IPS-NIHi11 (cell line): ENCODE results near the gene CACNA2D4.
"Not testable (repeated sequence)": the region's sequence is repeated elsewhere in the genome, so short reads cannot be mapped to it uniquely, and the experiment has no call there.

Experiments used
- DNase-seq: peaks from one replicate; pipeline ENCODE4 v3.0.0; 2012; ENCODE audit warnings: mixed read lengths, low spot score

The CACNA2D4 gene

DNA sequence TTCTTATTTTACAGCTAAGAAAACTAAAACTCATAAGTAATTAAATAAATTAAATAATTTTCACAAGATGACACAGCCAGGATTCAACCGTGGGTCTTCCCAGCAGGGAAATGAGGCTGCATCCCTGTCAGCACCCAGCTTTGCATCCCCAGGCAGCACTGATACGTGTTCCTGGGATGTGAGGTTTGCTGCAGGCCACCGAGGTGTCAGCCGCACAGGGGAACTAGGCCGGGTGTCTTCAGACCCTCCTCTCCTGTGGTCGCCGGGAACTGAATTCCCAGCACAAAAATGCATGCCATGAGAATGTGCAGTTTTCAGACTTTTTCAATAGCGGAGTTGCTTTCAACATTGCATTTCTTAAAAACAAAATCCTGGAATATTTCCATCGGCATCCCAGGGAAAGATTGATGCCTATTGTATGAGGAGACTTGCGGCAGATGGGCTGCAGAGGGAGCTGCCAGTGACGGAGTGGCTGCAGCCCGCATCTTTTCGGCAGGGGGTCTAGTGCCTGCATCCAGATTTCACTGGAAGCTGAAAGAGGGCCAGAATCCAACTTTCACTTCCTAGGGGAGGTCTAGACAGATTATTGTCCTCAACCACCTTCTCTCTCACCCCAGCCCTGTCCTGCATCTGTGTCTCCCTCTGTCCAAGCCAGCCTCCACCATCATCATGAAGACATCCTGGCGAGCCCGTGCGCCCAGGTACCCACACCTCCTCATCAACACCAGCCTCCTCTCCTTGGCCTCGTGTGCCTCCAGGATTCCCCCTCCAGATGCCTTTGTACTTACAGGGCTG lies 85.5 kb downstream of the CACNA2D4 start:
- DNase-seq = no peak

DNA sequence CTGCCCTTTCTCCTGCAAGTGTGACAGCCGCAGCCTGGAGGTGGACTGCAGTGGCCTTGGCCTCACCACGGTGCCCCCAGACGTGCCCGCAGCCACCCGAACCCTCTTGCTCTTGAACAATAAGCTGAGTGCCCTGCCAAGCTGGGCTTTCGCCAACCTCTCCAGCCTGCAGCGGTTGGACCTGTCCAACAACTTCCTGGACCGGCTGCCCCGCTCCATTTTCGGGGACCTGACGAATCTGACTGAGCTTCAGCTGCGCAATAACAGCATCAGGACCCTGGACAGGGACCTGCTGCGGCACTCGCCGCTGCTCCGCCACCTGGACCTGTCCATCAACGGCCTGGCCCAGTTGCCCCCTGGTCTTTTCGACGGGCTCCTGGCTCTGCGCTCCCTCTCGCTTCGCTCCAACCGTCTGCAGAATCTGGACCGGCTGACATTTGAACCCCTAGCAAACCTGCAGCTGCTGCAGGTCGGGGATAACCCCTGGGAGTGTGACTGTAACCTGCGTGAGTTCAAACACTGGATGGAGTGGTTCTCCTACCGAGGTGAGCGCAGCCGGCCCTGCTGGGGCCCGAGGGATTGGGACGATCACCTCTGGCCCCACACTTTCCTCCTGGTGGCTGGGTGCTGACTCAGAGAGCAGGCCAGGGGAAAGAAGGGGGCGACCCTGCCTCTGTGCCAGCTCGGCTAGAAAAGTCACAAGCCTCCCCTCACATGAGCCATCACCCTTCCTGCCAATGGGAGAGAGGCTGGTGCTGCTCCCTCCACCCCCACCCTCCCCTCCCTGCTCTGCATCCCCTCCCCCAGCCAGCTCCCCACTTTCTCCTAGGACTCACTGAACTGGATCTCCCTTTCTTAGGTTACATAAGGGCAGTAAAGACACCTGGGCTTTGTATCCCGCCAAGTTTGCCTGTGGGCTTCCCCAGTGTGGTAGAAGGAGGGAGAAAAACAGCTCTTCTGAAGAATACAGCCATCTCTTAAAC lies 87.2 kb downstream of the CACNA2D4 start:
- peak; percentile 98 for DNase-seq

DNA sequence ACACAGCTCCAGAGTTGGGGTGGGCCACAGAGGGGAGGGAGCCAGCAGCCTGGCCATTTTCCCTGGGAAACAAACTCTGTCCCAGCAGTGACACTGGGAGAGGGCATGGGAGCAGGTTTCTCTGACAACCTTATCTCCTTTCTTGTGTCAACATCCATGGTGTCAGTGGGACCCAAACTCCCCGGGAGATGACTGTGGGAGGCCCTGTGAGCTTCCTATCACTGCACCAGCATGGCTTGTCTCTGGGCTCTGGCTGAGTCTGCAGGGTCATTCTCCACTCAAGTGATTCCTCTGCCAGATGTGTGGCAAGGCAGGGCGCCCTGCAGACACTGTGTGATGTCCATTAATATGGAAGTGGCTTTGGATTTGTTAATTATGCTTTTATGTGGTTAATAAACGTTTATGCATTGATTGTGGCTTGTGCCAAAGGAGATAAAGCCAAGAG lies 88.0 kb downstream of the CACNA2D4 start:
- no peak for DNase-seq

- no peak for DNase-seq
Measured at GRCh38 chr12:1829306-1829900, 89.0 kb downstream of the CACNA2D4 start.

GRCh38 chr12:1828856-1829255 lies 89.6 kb downstream of the CACNA2D4 start:
- no peak for DNase-seq

GRCh38 chr12:1827826-1828805 lies 90.3 kb downstream of the CACNA2D4 start:
- DNase-seq = no peak

DNA sequence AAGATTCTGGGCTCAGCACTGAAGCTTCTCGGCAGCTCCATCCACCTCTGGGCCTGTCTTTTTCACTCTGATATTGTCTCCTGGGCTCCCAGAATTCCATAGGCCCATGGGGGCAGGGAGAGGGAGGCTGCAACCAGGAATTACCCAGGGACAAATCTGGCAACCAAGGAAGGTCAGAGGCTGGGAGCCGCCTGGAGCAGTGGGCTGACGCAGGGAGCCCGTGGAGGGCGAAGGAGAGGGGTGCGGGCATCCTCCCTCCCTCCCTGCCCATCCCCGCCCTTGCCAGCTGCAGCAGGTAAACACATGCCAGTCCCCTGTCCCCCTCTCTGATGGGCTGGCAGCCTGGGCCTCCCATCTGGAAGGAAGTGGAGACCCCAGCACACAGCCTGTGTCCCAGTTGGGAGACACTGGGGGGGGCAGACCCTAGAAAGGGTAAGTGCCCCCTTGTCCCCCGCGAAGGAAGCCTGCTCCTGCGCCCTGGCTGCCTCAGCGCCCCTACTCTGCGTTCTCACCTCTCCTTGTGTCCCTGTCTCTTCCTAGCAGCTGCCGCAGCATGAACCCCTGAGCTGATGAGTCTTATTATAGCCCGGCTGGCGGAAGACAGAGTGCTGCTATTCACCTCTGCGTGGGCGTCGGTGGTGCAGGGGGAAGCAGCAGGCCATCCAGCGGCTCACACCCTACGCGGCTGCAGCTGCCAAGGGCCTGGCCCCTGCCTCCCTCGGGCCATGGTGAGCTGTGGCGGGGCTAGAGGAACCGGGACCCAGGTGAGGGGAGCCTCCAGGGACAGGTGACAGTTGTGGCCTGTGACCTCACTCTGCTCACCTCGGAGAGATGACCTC lies 91.4 kb downstream of the CACNA2D4 start:
- no peak for DNase-seq

DNA sequence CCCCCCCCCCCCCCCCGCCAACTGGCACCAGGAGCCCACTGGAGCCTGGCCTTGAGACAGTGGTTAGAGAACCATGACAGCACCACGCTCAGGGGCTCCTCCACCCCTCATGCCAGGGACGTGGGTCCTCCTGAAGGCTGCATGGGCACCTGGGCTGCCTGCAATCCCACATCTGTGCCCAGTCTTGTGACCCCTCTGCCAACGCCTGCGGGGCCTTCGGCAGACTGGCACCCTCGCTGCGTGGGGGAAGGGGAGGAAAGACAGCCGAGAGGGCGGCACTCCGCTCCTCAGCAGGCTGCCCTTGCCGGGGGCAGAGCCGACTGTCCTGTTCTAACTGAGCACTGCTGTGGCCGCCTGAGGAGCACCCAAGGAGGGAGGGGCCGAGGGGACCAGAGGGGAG lies 92.1 kb downstream of the CACNA2D4 start:
- DNase-seq = no peak

DNA sequence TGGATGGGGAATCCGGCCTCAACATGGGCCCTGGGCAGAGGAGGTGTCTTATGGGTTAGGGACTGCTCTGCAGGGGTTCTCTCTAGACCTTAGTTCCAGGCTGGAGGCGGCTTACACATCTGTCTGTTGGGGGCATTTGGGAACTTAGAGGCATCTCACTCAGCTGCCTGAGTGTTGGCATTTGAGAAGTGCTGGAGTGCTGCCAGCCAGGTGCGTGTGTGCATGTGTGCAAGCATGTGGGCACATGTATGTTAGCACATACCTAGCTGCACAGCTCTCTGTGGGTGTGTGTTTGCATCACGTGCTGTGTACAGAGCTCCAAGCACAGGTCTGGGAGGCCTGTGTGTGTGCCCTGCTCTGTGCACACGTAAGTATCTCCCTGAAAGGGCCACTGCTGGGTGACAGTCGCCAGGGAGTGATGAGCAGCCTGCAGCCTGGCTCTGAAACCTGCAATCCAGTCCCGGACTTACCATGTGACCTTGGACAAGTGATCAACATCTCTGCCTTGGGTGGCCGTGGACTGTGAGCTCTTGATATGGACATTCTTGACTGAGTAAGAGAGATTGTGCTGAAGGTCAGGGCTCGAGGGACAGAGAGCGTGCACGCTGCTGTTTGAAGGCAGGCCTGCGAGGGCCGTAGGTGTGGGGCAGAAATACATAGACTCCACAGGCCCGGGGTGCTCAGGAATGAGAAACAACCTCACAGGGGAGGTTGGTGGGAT lies 92.9 kb downstream of the CACNA2D4 start:
- DNase-seq = no peak

- DNase-seq = no peak
Measured at GRCh38 chr12:1823237-1823636, 95.2 kb downstream of the CACNA2D4 start.

- no peak for DNase-seq
Measured at GRCh38 chr12:1822699-1823098, 95.8 kb downstream of the CACNA2D4 start.

GRCh38 chr12:1821805-1822204 lies 96.6 kb downstream of the CACNA2D4 start:
- no peak for DNase-seq

GRCh38 chr12:1820896-1821291 lies 97.6 kb downstream of the CACNA2D4 start:
- no peak for DNase-seq

GRCh38 chr12:1820191-1820895 lies 98.1 kb downstream of the CACNA2D4 start, which contains the start of gene LRTM2:
Gene LRTM2 (plus strand): TSS chr12:1820565. CDS start chr12:1828149, 7,584 bp downstream.
- DNase-seq = no peak

- DNase-seq = no peak
Measured at GRCh38 chr12:1819571-1819970, 98.9 kb downstream of the CACNA2D4 start.

- no peak for DNase-seq
Measured at GRCh38 chr12:1819050-1819449, 99.4 kb downstream of the CACNA2D4 start.

- not testable (repeated sequence) for DNase-seq
Measured at GRCh38 chr12:1817928-1818327, 100.5 kb downstream of the CACNA2D4 start.

- DNase-seq = no peak
Measured at GRCh38 chr12:1816730-1817348, 101.6 kb downstream of the CACNA2D4 start.
